HFFc6 (cell line): ENCODE results near the gene BRINP3. TPM values are rescaled to one million over a fixed set of nuclear protein-coding genes. Genes with fewer than 3 reads are reported as not detected.

Experiments
- DNase-seq: peaks from one replicate; pipeline ENCODE4 v3.0.0-alpha.2; 2018
- H3K27ac Mint-ChIP-seq: 2 replicates; pipeline ENCODE4 v1.8.0; 2020; ENCODE audit warnings: mild to moderate bottlenecking, mixed read lengths
- H3K27me3 Mint-ChIP-seq: 2 replicates; pipeline ENCODE4 v1.8.0; 2021; ENCODE audit warnings: mild to moderate bottlenecking, moderate library complexity, mixed read lengths; ENCODE audit not compliant: insufficient read depth
- H3K36me3 Mint-ChIP-seq: 2 replicates; pipeline ENCODE4 v1.8.0; 2021; ENCODE audit warnings: low read depth, mixed read lengths
- H3K4me1 Mint-ChIP-seq: 2 replicates; pipeline ENCODE4 v1.8.0; 2020; ENCODE audit warnings: low read depth, mixed read lengths
- H3K4me3 Mint-ChIP-seq: 2 replicates; pipeline ENCODE4 v1.8.0; 2020; ENCODE audit warnings: mild to moderate bottlenecking, moderate library complexity, mixed read lengths
- H3K9me3 Mint-ChIP-seq: 2 replicates; pipeline ENCODE4 v1.8.0; 2020; ENCODE audit warnings: mild to moderate bottlenecking, mixed read lengths
- total RNA-seq, 6 experiments: library from RNA; stranded (reverse); fragmentation: NEBNext Ultra II Directional; extraction: Animal tissue kit (Norgen Biotek cat#: 25700); gene quantifications; 2 replicates in 1 of 6; 3 replicates in 5 of 6; pipeline ENCODE4 v1.2.3, GENCODE V29; 2021
- TF ChIP-seq, protein P1 (sequence below): fragments of 200-600 bp; sonication (generic); IDR thresholded peaks from 2 replicates; pipeline ENCODE4 v1.5.0; 2021; ENCODE audit warnings: antibody characterized with exemption, mild to moderate bottlenecking

BRINP3 gene
- total RNA-seq, 6 experiments from 2014 or later = not detected

DNA sequence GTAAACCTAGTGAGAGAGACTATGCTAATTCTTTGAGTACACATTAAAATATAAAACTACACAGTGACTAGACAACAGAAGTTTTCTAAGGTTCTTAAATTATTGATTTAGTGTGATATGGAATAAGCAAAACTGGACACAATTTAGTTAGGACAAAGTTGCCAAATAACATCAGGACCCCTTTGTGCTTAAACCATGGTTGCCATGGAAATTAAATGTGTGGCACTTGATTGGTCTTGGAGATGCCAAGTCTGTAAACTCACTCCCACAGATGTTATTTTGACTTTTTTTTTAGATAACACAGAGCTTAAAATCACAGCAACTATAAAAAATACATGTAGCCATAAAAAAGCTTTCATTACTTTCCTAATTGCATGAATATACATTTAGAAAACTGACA, 234.6 kb downstream of the BRINP3 start:
- TF ChIP-seq, protein P1, sequence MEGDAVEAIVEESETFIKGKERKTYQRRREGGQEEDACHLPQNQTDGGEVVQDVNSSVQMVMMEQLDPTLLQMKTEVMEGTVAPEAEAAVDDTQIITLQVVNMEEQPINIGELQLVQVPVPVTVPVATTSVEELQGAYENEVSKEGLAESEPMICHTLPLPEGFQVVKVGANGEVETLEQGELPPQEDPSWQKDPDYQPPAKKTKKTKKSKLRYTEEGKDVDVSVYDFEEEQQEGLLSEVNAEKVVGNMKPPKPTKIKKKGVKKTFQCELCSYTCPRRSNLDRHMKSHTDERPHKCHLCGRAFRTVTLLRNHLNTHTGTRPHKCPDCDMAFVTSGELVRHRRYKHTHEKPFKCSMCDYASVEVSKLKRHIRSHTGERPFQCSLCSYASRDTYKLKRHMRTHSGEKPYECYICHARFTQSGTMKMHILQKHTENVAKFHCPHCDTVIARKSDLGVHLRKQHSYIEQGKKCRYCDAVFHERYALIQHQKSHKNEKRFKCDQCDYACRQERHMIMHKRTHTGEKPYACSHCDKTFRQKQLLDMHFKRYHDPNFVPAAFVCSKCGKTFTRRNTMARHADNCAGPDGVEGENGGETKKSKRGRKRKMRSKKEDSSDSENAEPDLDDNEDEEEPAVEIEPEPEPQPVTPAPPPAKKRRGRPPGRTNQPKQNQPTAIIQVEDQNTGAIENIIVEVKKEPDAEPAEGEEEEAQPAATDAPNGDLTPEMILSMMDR = no peak

DNA sequence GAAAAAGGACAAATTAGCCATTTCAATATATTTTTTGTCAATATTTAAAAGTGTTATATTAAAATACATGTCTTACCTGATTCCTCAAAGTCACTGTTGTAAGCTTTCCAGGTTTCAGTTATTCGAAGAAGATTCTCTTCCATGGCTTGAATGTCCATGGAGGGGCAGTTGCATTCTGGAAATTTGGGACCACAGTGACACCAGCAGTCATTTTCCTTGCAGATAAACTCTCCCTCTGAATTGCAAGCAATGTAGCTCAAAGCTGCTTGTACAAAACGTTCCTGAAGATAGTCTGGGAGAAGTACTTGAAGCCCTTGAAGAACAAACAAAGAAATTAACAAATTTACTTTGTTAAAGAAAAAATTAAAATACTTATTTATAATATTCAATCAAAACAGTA, 251.7 kb downstream of the BRINP3 start:
- peaks cover 40% of the 10 kb centered on the region for H3K9me3 Mint-ChIP-seq
- DNase-seq = no peak
- no peak overlapping the region for H3K4me3 Mint-ChIP-seq
- no peaks in the 10 kb centered on the region for H3K27me3 Mint-ChIP-seq
- no peaks in the 10 kb centered on the region for H3K4me1 Mint-ChIP-seq
- H3K27ac Mint-ChIP-seq = no peak overlapping the region
- no peaks in the 10 kb centered on the region; the same call in 1 of the 2 replicates for H3K36me3 Mint-ChIP-seq
- TF ChIP-seq, protein P1 = no peak

More for the DNA sequence above, 234.6 kb downstream of the BRINP3 start:
- no peak for DNase-seq
- no peaks in the 10 kb centered on the region for H3K36me3 Mint-ChIP-seq
- H3K27ac Mint-ChIP-seq = no peak overlapping the region
- peaks cover 17% of the 10 kb centered on the region for H3K9me3 Mint-ChIP-seq
- H3K27me3 Mint-ChIP-seq = no peaks in the 10 kb centered on the region
- H3K4me1 Mint-ChIP-seq = no peaks in the 10 kb centered on the region
- H3K4me3 Mint-ChIP-seq = no peak overlapping the region

DNA sequence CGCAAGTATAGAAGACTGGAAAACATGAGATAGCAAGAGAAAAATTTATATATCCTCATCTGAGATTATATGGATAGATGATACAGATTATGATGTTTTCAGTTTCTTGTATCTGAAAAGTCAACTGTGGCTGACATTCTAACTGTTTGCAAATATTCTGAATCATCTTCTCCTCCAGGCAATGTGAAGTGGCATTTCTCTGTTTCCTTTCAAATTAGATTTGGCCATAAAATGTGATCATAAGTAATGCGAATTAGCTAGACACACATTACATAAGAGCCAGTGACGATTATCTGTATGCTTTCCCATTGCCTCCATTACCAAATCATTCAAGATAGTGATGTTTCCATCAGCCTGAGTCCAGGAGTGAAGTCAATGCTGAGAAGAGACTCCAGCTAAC, 265.2 kb downstream of the BRINP3 start:
- Mint-ChIP-seq H3K9me3 (peaks cover 17% of the 10 kb centered on the region), H3K4me1 (no peaks in the 10 kb centered on the region), H3K36me3 (no peaks in the 10 kb centered on the region), H3K4me3 (no peak overlapping the region), H3K27ac (no peak overlapping the region), H3K27me3 (no peaks in the 10 kb centered on the region)
- TF ChIP-seq, protein P1 = no peak
- DNase-seq = no peak

DNA sequence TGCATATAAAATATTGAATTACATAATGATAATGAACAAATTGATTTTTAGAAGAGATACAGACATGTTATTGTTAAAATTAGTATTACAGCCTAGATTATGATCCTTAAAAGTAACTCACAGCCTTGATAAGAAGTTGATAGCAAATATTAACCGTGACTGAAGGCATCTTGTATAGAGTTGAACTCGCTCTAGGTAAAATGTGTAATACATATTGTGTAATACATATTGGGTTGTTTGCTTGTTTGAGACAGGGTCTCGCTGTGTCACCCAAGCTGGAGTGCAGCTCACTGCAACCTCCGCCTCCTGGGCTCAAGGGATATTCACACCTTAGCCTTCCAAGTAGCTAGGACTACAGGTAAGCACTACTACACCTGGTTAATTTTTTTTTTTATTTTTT, 269.9 kb downstream of the BRINP3 start:
- no peak overlapping the region for H3K4me3 Mint-ChIP-seq
- peaks cover 23% of the 10 kb centered on the region for H3K9me3 Mint-ChIP-seq
- H3K4me1 Mint-ChIP-seq = no peaks in the 10 kb centered on the region
- no peaks in the 10 kb centered on the region for H3K36me3 Mint-ChIP-seq
- H3K27ac Mint-ChIP-seq = no peak overlapping the region
- no peak for DNase-seq
- H3K27me3 Mint-ChIP-seq = no peaks in the 10 kb centered on the region
- TF ChIP-seq, protein P1 = no peak

DNA sequence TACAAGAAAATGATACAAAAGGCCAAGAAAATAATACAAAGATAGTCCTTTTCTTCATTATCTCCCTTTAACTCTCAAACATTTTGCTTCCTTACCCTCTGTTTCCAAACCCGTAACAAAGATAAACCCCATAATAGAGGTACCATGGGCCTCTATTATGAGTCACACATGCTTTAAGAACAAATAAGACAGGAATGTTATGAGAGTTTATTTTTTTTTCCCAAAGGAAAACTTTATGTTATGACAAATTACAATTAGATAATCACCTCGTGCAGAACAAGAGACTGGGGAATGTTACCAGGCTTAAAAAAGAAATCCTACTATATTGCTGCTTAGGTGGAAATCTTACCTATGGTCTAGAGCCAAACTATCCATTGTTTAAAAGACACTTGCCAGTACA, 272.0 kb downstream of the BRINP3 start:
- no peak for DNase-seq
- H3K27me3 Mint-ChIP-seq = no peaks in the 10 kb centered on the region
- H3K4me3 Mint-ChIP-seq = no peak overlapping the region
- no peaks in the 10 kb centered on the region for H3K36me3 Mint-ChIP-seq
- H3K9me3 Mint-ChIP-seq = peaks cover 35% of the 10 kb centered on the region
- H3K27ac Mint-ChIP-seq = no peak overlapping the region
- H3K4me1 Mint-ChIP-seq = no peaks in the 10 kb centered on the region
- TF ChIP-seq, protein P1 = no peak

DNA sequence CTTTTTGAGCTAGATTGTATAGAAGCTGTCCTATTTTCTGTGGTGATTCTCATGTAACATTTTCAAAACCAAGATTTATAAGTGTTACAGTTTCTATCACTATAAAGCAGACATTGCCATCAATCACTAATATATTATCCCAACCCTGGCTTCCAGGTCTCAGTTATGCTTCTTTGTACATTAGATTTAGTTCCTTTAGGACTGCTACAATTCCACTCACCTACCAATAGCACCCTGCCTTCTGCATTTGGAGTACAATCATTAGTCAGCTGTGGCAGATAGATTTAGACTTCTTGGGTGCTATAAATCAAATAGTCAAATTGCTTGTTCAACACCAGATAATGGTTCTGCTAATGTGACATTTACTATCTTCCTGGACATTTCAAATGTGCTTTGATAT, 281.6 kb downstream of the BRINP3 start:
- no peaks in the 10 kb centered on the region for H3K4me1 Mint-ChIP-seq
- TF ChIP-seq, protein P1 = no peak
- H3K4me3 Mint-ChIP-seq = no peak overlapping the region
- DNase-seq = no peak
- no peaks in the 10 kb centered on the region for H3K27me3 Mint-ChIP-seq
- H3K9me3 Mint-ChIP-seq = peaks cover 53% of the 10 kb centered on the region
- no peaks in the 10 kb centered on the region; the same call in 1 of the 2 replicates for H3K36me3 Mint-ChIP-seq
- no peak overlapping the region for H3K27ac Mint-ChIP-seq
